Measurements from ENCODE around the gene LIMK2. TPM values are rescaled to one million over a fixed set of nuclear protein-coding genes. Genes with fewer than 3 reads are reported as not detected.

The LIMK2 gene
- total and polyA plus RNA-seq, 9 of the 15 experiments (the other 6 are each of a cell fraction or from before 2014, with no cell fraction given) = 1.1 to 14.5 (median 8.5) TPM

GRCh38 chr22:31211862-31212730, at the start of gene LIMK2 (continued):
- TF ChIP-seq ATF2 (CRISPR knock-in tag; IDR thresholded peaks at IDR 0.05) (no peak), SETDB1 (IDR thresholded peaks at IDR 0.05; ENCODE audit: low read length) (no peak), HNRNPL (IDR thresholded peaks at IDR 0.05; ENCODE audit: low read depth, low read length) (no peak), ZNF699 (CRISPR knock-in tag; IDR thresholded peaks at IDR 0.05; ENCODE audit: insufficient replicate concordance) (no peak), TRIM24 (IDR thresholded peaks at IDR 0.05) (no peak), MTA3 (IDR thresholded peaks at IDR 0.05; ENCODE audit: borderline replicate concordance) (peak; percentile 89; the same call in 1 of the 2 replicates), ZBED1 (IDR thresholded peaks at IDR 0.05) (no peak), ZZZ3 (IDR thresholded peaks at IDR 0.05) (no peak), ZBTB12 (CRISPR knock-in tag; IDR thresholded peaks at IDR 0.05) (no peak), KHSRP (IDR thresholded peaks at IDR 0.05) (no peak), ARHGAP35 (IDR thresholded peaks at IDR 0.05; ENCODE audit: partially characterized antibody) (no peak), ZBTB43 (CRISPR knock-in tag; IDR thresholded peaks at IDR 0.05) (no peak), ZNF232 (CRISPR knock-in tag; IDR thresholded peaks at IDR 0.05) (no peak), MIER1 (IDR thresholded peaks at IDR 0.05; ENCODE audit: low read depth) (no peak), POLR2H (tag; IDR thresholded peaks at IDR 0.05; ENCODE audit: low read depth) (no peak), ZFP36 (IDR thresholded peaks at IDR 0.05; ENCODE audit: low read depth, low read length, partially characterized antibody) (no peak), BCOR (IDR thresholded peaks at IDR 0.05) (peak; percentile 54; the same call in 1 of the 2 replicates), DIDO1 (tag; IDR thresholded peaks at IDR 0.05; ENCODE audit: low read depth) (no peak), ZNF184 (CRISPR knock-in tag; IDR thresholded peaks at IDR 0.05) (no peak), SMC3 (conservative IDR thresholded peaks at IDR 0.05; ENCODE audit: insufficient read depth, low read depth, low read length) (peak; percentile 70), HOMEZ (CRISPR knock-in tag; IDR thresholded peaks at IDR 0.05) (no peak), HMGN3 (IDR thresholded peaks at IDR 0.05; ENCODE audit: borderline replicate concordance, extremely low read depth, insufficient read length, low read depth, low read length) (peak; percentile 19), NELFE (IDR thresholded peaks at IDR 0.05; ENCODE audit: insufficient read depth, insufficient read length) (no peak), SMARCA4 (IDR thresholded peaks at IDR 0.05) (no peak), ZNF830 (CRISPR knock-in tag; IDR thresholded peaks at IDR 0.05) (no peak), PML (IDR thresholded peaks at IDR 0.05; ENCODE audit: low read length) (no peak), ELF2 (CRISPR knock-in tag; IDR thresholded peaks at IDR 0.05) (no peak)

Data from K562 (cell line).